ENCODE measurements around the gene CEBPE. TPM values are rescaled to one million over a fixed set of nuclear protein-coding genes. Genes with fewer than 3 reads are reported as not detected.

CEBPE gene
- total RNA-seq, 3 donors from 2014 or later: not detected

GRCh38 chr14:23128969-23129758, 10.1 kb upstream of the CEBPE start:
- Histone ChIP-seq H3K36me3 (ENCODE audit: low read depth) (no peaks in the 10 kb centered on the region), H3K4me1 (ENCODE audit: low read depth) (no peaks in the 10 kb centered on the region), H3K4me3 (no peak overlapping the region), H3K9me3 (no peaks in the 10 kb centered on the region)
- intact Hi-C loops (cut with DNase I, micrococcal nuclease): no loop called here
- ATAC-seq: no peak
- no peak for TF ChIP-seq CTCF (IDR thresholded peaks at IDR 0.05)
- DNase-seq: no peak

GRCh38 chr14:23127861-23128260, 8.8 kb upstream of the CEBPE start:
- no peaks in the 10 kb centered on the region for H3K36me3 ChIP-seq (ENCODE audit: low read depth)
- intact Hi-C loops (cut with DNase I, micrococcal nuclease): no loop called here
- ATAC-seq: no peak

GRCh38 chr14:23126548-23127278, 7.7 kb upstream of the CEBPE start:
- no peak for TF ChIP-seq CTCF (IDR thresholded peaks at IDR 0.05)
- DNase-seq (no peak), ATAC-seq (no peak)
- intact Hi-C loops (cut with DNase I, micrococcal nuclease): no loop called here
- H3K4me3 ChIP-seq: no peak overlapping the region
- H3K9me3 ChIP-seq: no peaks in the 10 kb centered on the region
- H3K36me3 ChIP-seq (ENCODE audit: low read depth): no peaks in the 10 kb centered on the region
- no peaks in the 10 kb centered on the region for H3K4me1 ChIP-seq (ENCODE audit: low read depth)

More at GRCh38 chr14:23127861-23128260, 8.8 kb upstream of the CEBPE start:
- TF ChIP-seq CTCF (IDR thresholded peaks at IDR 0.05): no peak
- no peak for DNase-seq
- no peaks in the 10 kb centered on the region for H3K9me3 ChIP-seq
- H3K4me1 ChIP-seq (ENCODE audit: low read depth): no peaks in the 10 kb centered on the region
- H3K4me3 ChIP-seq: no peak overlapping the region

GRCh38 chr14:23125933-23126524, 7.0 kb upstream of the CEBPE start:
- no peaks in the 10 kb centered on the region for H3K4me1 ChIP-seq (ENCODE audit: low read depth)
- no peaks in the 10 kb centered on the region for H3K9me3 ChIP-seq
- H3K4me3 ChIP-seq: no peak overlapping the region
- no peak for TF ChIP-seq CTCF (IDR thresholded peaks at IDR 0.05)
- ATAC-seq (no peak), DNase-seq (no peak)
- intact Hi-C loops (cut with DNase I, micrococcal nuclease): no loop called here
- no peaks in the 10 kb centered on the region for H3K36me3 ChIP-seq (ENCODE audit: low read depth)

- DNase-seq (no peak), ATAC-seq (no peak)
- Histone ChIP-seq H3K36me3 (ENCODE audit: low read depth) (no peaks in the 10 kb centered on the region), H3K4me1 (ENCODE audit: low read depth) (no peaks in the 10 kb centered on the region), H3K4me3 (no peak overlapping the region), H3K9me3 (no peaks in the 10 kb centered on the region)
- TF ChIP-seq CTCF (IDR thresholded peaks at IDR 0.05): no peak
- intact Hi-C loops (cut with DNase I, micrococcal nuclease): no loop called here
Observed at GRCh38 chr14:23125011-23125410, 6.0 kb upstream of the CEBPE start.
